Smooth muscle cell (in vitro differentiated cells): ENCODE data around the gene CRTC1. TPM values are rescaled to one million over a fixed set of nuclear protein-coding genes. Genes with fewer than 3 reads are reported as not detected.

ENCODE experiments used
- DNase-seq: peaks from one replicate; lab custom pipeline; 2025; ENCODE audit not compliant: unreplicated experiment; lab: John Stamatoyannopoulos, UW
- H2AFZ ChIP-seq: fragments of 200-600 bp; sonication (generic); 2 replicates; pipeline ENCODE4 v1.6.0; 2016; ENCODE audit warnings: antibody characterized with exemption, low read depth, mild to moderate bottlenecking
- H3F3A ChIP-seq: fragments of 200-600 bp; sonication (generic); 2 replicates; pipeline ENCODE4 v1.6.0; 2017; ENCODE audit warnings: antibody characterized with exemption, low read depth
- H3K27ac ChIP-seq: fragments of 200-600 bp; sonication (generic); 2 replicates; pipeline ENCODE4 v1.5.1; 2016; ENCODE audit warnings: low read depth, mild to moderate bottlenecking
- H3K27me3 ChIP-seq: fragments of 200-600 bp; sonication (generic); 2 replicates; pipeline ENCODE4 v1.6.1; 2016; ENCODE audit warnings: low read depth, mild to moderate bottlenecking
- H3K36me3 ChIP-seq: fragments of 200-600 bp; sonication (generic); 2 replicates; pipeline ENCODE4 v1.5.1; 2016; ENCODE audit warnings: low read depth
- H3K4me1 ChIP-seq: fragments of 200-600 bp; sonication (generic); 2 replicates; pipeline ENCODE4 v1.5.1; 2016; ENCODE audit warnings: low read depth
- H3K4me2 ChIP-seq: fragments of 200-600 bp; sonication (generic); 2 replicates; pipeline ENCODE4 v1.6.0; 2016; ENCODE audit warnings: mild to moderate bottlenecking
- H3K4me3 ChIP-seq: fragments of 200-600 bp; sonication (generic); 2 replicates; pipeline ENCODE4 v1.5.1; 2016; ENCODE audit warnings: mild to moderate bottlenecking
- H3K79me2 ChIP-seq: fragments of 200-600 bp; sonication (generic); 2 replicates; pipeline ENCODE4 v1.6.0; 2016; ENCODE audit warnings: low read depth, mild to moderate bottlenecking
- H3K9ac ChIP-seq: fragments of 200-600 bp; sonication (generic); 2 replicates; pipeline ENCODE4 v1.6.0; 2016; ENCODE audit warnings: low read depth
- H3K9me3 ChIP-seq: fragments of 200-600 bp; sonication (generic); replicated peaks from 2 replicates; pipeline ENCODE4 v1.5.1; 2016; ENCODE audit warnings: low read depth
- H4K20me1 ChIP-seq: fragments of 200-600 bp; sonication (generic); 2 replicates; pipeline ENCODE4 v1.6.0; 2016; ENCODE audit warnings: low read depth
- CTCF ChIP-seq: fragments of 200-600 bp; sonication (generic); IDR thresholded peaks from 2 replicates; pipeline ENCODE4 v1.5.1; 2017; ENCODE audit warnings: borderline replicate concordance, mild to moderate bottlenecking, antibody characterized with exemption; ENCODE audit not compliant: insufficient read depth, poor library complexity, severe bottlenecking
- WGBS: methylation state at CpG from one replicate; pipeline ENCODE4 v1.1.7; 2016; ENCODE audit warnings: low lambda C conversion rate; 5-methylcytosine and 5-hydroxymethylcytosine counted together
- polyA plus RNA-seq: library from polyadenylated mRNA; unstranded; fragments of >200 nt; fragmentation: Nextera tagmentation; extraction: Ambion mirVana; gene quantifications from 2 replicates; pipeline ENCODE4 v1.2.1, GENCODE V29; 2016
- total RNA-seq: library from RNA; depleted of rRNA; stranded (reverse); fragments of >200 nt; gene quantifications from 2 replicates; pipeline ENCODE4 v1.2.3, GENCODE V29; 2014

Gene CRTC1
- total and polyA plus RNA-seq, 2 experiments from 2014 or later, result 1.6 to 3.1 TPM

- Histone ChIP-seq H3K4me1 (no peaks in the 10 kb centered on the region), H3F3A (no peaks in the 10 kb centered on the region), H4K20me1 (peaks cover 7% of the 10 kb centered on the region), H3K4me2 (peak overlapping the region; percentile 61), H3K9ac (no peak overlapping the region), H2AFZ (no peak overlapping the region), H3K27ac (no peak overlapping the region), H3K9me3 (no peaks in the 10 kb centered on the region), H3K4me3 (no peak overlapping the region), H3K27me3 (no peaks in the 10 kb centered on the region), H3K36me3 (no peaks in the 10 kb centered on the region), H3K79me2 (no peaks in the 10 kb centered on the region)
- DNase-seq, result no peak
- 97% methylated on average over 47 of the region's 58 CpGs for WGBS
- TF ChIP-seq CTCF, result no peak
Measured at GRCh38 chr19:18668744-18669523, 14.5 kb upstream of the CRTC1 start.

GRCh38 chr19:18669524-18669817, 14.0 kb upstream of the CRTC1 start:
- Histone ChIP-seq H3K4me2 (peak overlapping the region; percentile 61), H2AFZ (no peak overlapping the region)

GRCh38 chr19:18669883-18670282, 13.6 kb upstream of the CRTC1 start:
- Histone ChIP-seq H3K4me2 (peak overlapping the region; percentile 61), H2AFZ (no peak overlapping the region), H3K27ac (no peak overlapping the region), H3F3A (no peaks in the 10 kb centered on the region), H3K9ac (no peak overlapping the region), H3K9me3 (no peaks in the 10 kb centered on the region), H3K79me2 (no peaks in the 10 kb centered on the region), H4K20me1 (peaks cover 7% of the 10 kb centered on the region), H3K27me3 (no peaks in the 10 kb centered on the region), H3K36me3 (no peaks in the 10 kb centered on the region), H3K4me3 (no peak overlapping the region), H3K4me1 (no peaks in the 10 kb centered on the region)
- 82% methylated on average over 11 of the region's 11 CpGs for WGBS
- no peak for DNase-seq
- TF ChIP-seq CTCF, result no peak

More at GRCh38 chr19:18669524-18669817, 14.0 kb upstream of the CRTC1 start:
- no peak for TF ChIP-seq CTCF
- 50% methylated on average over 12 of the region's 12 CpGs for WGBS
- Histone ChIP-seq H3F3A (no peaks in the 10 kb centered on the region), H4K20me1 (peaks cover 7% of the 10 kb centered on the region), H3K9ac (no peak overlapping the region), H3K27me3 (no peaks in the 10 kb centered on the region), H3K79me2 (no peaks in the 10 kb centered on the region), H3K9me3 (no peaks in the 10 kb centered on the region), H3K27ac (no peak overlapping the region), H3K36me3 (no peaks in the 10 kb centered on the region), H3K4me3 (no peak overlapping the region), H3K4me1 (no peaks in the 10 kb centered on the region)
- no peak for DNase-seq

- no peak for TF ChIP-seq CTCF
- H3K4me2 ChIP-seq, result no peak overlapping the region
- H3K36me3 ChIP-seq, result no peaks in the 10 kb centered on the region
- H3K27me3 ChIP-seq, result no peaks in the 10 kb centered on the region
- H3K9ac ChIP-seq, result no peak overlapping the region
- H4K20me1 ChIP-seq, result peaks cover 7% of the 10 kb centered on the region
- H3K4me1 ChIP-seq, result no peaks in the 10 kb centered on the region
- H2AFZ ChIP-seq, result no peak overlapping the region
- no peak overlapping the region for H3K4me3 ChIP-seq
- no peak overlapping the region for H3K27ac ChIP-seq
- no peak for DNase-seq
- WGBS, result 91% methylated on average over 13 of the region's 13 CpGs
- no peaks in the 10 kb centered on the region for H3K79me2 ChIP-seq
- no peaks in the 10 kb centered on the region for H3K9me3 ChIP-seq
- no peaks in the 10 kb centered on the region for H3F3A ChIP-seq
Measured at GRCh38 chr19:18670312-18670711, 13.2 kb upstream of the CRTC1 start.
